ENCODE data around the gene SEPTIN2. TPM values are rescaled to one million over a fixed set of nuclear protein-coding genes. Genes with fewer than 3 reads are reported as not detected.
"Not testable (repeated sequence)": the region's sequence is repeated elsewhere in the genome, so short reads cannot be mapped to it uniquely, and the experiment has no call there.

Gene SEPTIN2
- total and polyA plus RNA-seq, 3 experiments from 2014 or later = 187 to 319 (median 301) TPM

GRCh38 chr2:241373446-241373845 is 57.7 kb downstream of the SEPTIN2 start:
- Histone ChIP-seq H3K36me3 (ENCODE audit: insufficient read depth, low read length) (peaks cover 5% of the 10 kb centered on the region), H3K9me3 (ENCODE audit: low read length) (no peaks in the 10 kb centered on the region), H3K4me3 (ENCODE audit: low read length) (no peak overlapping the region), H3K27ac (ENCODE audit: low read depth, low read length) (no peak overlapping the region), H3K4me1 (ENCODE audit: insufficient read depth, low read length) (no peaks in the 10 kb centered on the region), H3K27me3 (ENCODE audit: insufficient read depth, low read length, poor library complexity, severe bottlenecking) (no peaks in the 10 kb centered on the region)
- Mint-ChIP-seq H3K4me3 (no peak overlapping the region), H3K4me1 (peaks cover 0 to 2% (median 0%) of the 10 kb centered on the region in 3 donors), H3K36me3 (peaks cover 0 to 28% (median 4%) of the 10 kb centered on the region in 3 donors), H3K27ac (no peak overlapping the region), H3K9me3 (no peaks in the 10 kb centered on the region), H3K27me3 (no peaks in the 10 kb centered on the region)
- no peak for DNase-seq
- ChIA-PET CTCF (no interaction called here), POLR2A (no interaction called here)

- H3K9me3 ChIP-seq (ENCODE audit: low read length); H3K27ac Mint-ChIP-seq; H3K27me3 Mint-ChIP-seq; DNase-seq; H3K4me3 ChIP-seq (ENCODE audit: low read length); H3K4me1 Mint-ChIP-seq; CTCF ChIA-PET; H3K4me3 Mint-ChIP-seq; H3K27me3 ChIP-seq (ENCODE audit: insufficient read depth, low read length, poor library complexity, severe bottlenecking); H3K9me3 Mint-ChIP-seq; H3K4me1 ChIP-seq (ENCODE audit: insufficient read depth, low read length); H3K36me3 ChIP-seq (ENCODE audit: insufficient read depth, low read length); H3K27ac ChIP-seq (ENCODE audit: low read depth, low read length): not testable (repeated sequence)
- peaks cover 0 to 28% (median 4%) of the 10 kb centered on the region in 3 donors for H3K36me3 Mint-ChIP-seq
- POLR2A ChIA-PET = interaction anchor here (0.7 kb wide), 1 partner anchor 169 kb away, joined by 4 read pairs; no protein-coding TSS in a partner anchor
These were observed 58.2 kb downstream of the SEPTIN2 start for GRCh38 chr2:241373906-241374305.

GRCh38 chr2:241375300-241375699 is 59.6 kb downstream of the SEPTIN2 start:
- no peak for DNase-seq
- POLR2A ChIA-PET = no interaction called here
- Mint-ChIP-seq H3K27ac (no peak overlapping the region), H3K9me3 (no peaks in the 10 kb centered on the region), H3K36me3 (peaks cover 0 to 31% (median 4%) of the 10 kb centered on the region in 3 donors), H3K27me3 (no peaks in the 10 kb centered on the region), H3K4me1 (peaks cover 0 to 2% (median 0%) of the 10 kb centered on the region in 3 donors), H3K4me3 (no peak overlapping the region)
- Histone ChIP-seq H3K4me1 (ENCODE audit: insufficient read depth, low read length) (no peaks in the 10 kb centered on the region), H3K27ac (ENCODE audit: low read depth, low read length) (no peak overlapping the region), H3K27me3 (ENCODE audit: insufficient read depth, low read length, poor library complexity, severe bottlenecking) (no peaks in the 10 kb centered on the region), H3K9me3 (ENCODE audit: low read length) (no peaks in the 10 kb centered on the region), H3K4me3 (ENCODE audit: low read length) (no peak overlapping the region), H3K36me3 (ENCODE audit: insufficient read depth, low read length) (peaks cover 5% of the 10 kb centered on the region)
- CTCF ChIA-PET = no interaction called here

- H3K4me3 Mint-ChIP-seq = no peak overlapping the region
- ChIA-PET POLR2A (no interaction called here), CTCF (no interaction called here)
- H3K36me3 ChIP-seq (ENCODE audit: insufficient read depth, low read length) = peaks cover 5% of the 10 kb centered on the region
- H3K4me1 Mint-ChIP-seq = peaks cover 0 to 2% (median 0%) of the 10 kb centered on the region in 3 donors
- H3K4me3 ChIP-seq (ENCODE audit: low read length) = no peak overlapping the region
- H3K4me1 ChIP-seq (ENCODE audit: insufficient read depth, low read length) = no peaks in the 10 kb centered on the region
- H3K27ac ChIP-seq (ENCODE audit: low read depth, low read length) = no peak overlapping the region
- no peaks in the 10 kb centered on the region for H3K27me3 ChIP-seq (ENCODE audit: insufficient read depth, low read length, poor library complexity, severe bottlenecking)
- peaks cover 0 to 31% (median 4%) of the 10 kb centered on the region in 3 donors for H3K36me3 Mint-ChIP-seq
- H3K9me3 ChIP-seq (ENCODE audit: low read length) = no peaks in the 10 kb centered on the region
- no peak overlapping the region for H3K27ac Mint-ChIP-seq
- DNase-seq = no peak
- no peaks in the 10 kb centered on the region for H3K9me3 Mint-ChIP-seq
- no peaks in the 10 kb centered on the region for H3K27me3 Mint-ChIP-seq
These were observed 61.1 kb downstream of the SEPTIN2 start for GRCh38 chr2:241376808-241377207.

GRCh38 chr2:241378816-241379215 is 63.1 kb downstream of the SEPTIN2 start:
- H3K9me3 Mint-ChIP-seq = no peaks in the 10 kb centered on the region
- H3K4me1 Mint-ChIP-seq = peaks cover 0 to 6% (median 4%) of the 10 kb centered on the region in 3 donors
- peaks cover 5% of the 10 kb centered on the region for H3K36me3 ChIP-seq (ENCODE audit: insufficient read depth, low read length)
- no peaks in the 10 kb centered on the region for H3K27me3 ChIP-seq (ENCODE audit: insufficient read depth, low read length, poor library complexity, severe bottlenecking)
- H3K4me1 ChIP-seq (ENCODE audit: insufficient read depth, low read length) = no peaks in the 10 kb centered on the region
- no peaks in the 10 kb centered on the region for H3K27me3 Mint-ChIP-seq
- H3K4me3 Mint-ChIP-seq = no peak overlapping the region
- no peak overlapping the region for H3K27ac Mint-ChIP-seq
- CTCF ChIA-PET = no interaction called here
- no peak overlapping the region for H3K27ac ChIP-seq (ENCODE audit: low read depth, low read length)
- H3K4me3 ChIP-seq (ENCODE audit: low read length) = no peak overlapping the region
- POLR2A ChIA-PET = no interaction called here
- no peak for DNase-seq
- H3K36me3 Mint-ChIP-seq = peaks cover 0 to 30% (median 9%) of the 10 kb centered on the region in 3 donors
- no peaks in the 10 kb centered on the region for H3K9me3 ChIP-seq (ENCODE audit: low read length)

- H3K4me1 Mint-ChIP-seq = peaks cover 0 to 6% (median 4%) of the 10 kb centered on the region in 3 donors
- no peak overlapping the region for H3K27ac Mint-ChIP-seq
- no peaks in the 10 kb centered on the region for H3K9me3 ChIP-seq (ENCODE audit: low read length)
- no peaks in the 10 kb centered on the region for H3K4me1 ChIP-seq (ENCODE audit: insufficient read depth, low read length)
- peaks cover 0 to 25% (median 8%) of the 10 kb centered on the region in 3 donors for H3K36me3 Mint-ChIP-seq
- no peak for DNase-seq
- H3K4me3 Mint-ChIP-seq = no peak overlapping the region
- no peaks in the 10 kb centered on the region for H3K9me3 Mint-ChIP-seq
- no peaks in the 10 kb centered on the region for H3K27me3 ChIP-seq (ENCODE audit: insufficient read depth, low read length, poor library complexity, severe bottlenecking)
- H3K36me3 ChIP-seq (ENCODE audit: insufficient read depth, low read length) = peaks cover 5% of the 10 kb centered on the region
- H3K4me3 ChIP-seq (ENCODE audit: low read length) = no peak overlapping the region
- H3K27ac ChIP-seq (ENCODE audit: low read depth, low read length) = no peak overlapping the region
- POLR2A ChIA-PET = no interaction called here
- no peaks in the 10 kb centered on the region for H3K27me3 Mint-ChIP-seq
- CTCF ChIA-PET = no interaction called here
These were observed 64.1 kb downstream of the SEPTIN2 start for GRCh38 chr2:241379481-241380480.

GRCh38 chr2:241381872-241382271 is 66.1 kb downstream of the SEPTIN2 start:
- Mint-ChIP-seq H3K4me3 (no peak overlapping the region), H3K9me3 (no peaks in the 10 kb centered on the region), H3K4me1 (peaks cover 0 to 5% (median 4%) of the 10 kb centered on the region in 3 donors), H3K36me3 (peaks cover 0 to 14% (median 8%) of the 10 kb centered on the region in 3 donors), H3K27me3 (no peaks in the 10 kb centered on the region), H3K27ac (no peak overlapping the region)
- POLR2A ChIA-PET = no interaction called here
- no peak for DNase-seq
- Histone ChIP-seq H3K9me3 (ENCODE audit: low read length) (no peaks in the 10 kb centered on the region), H3K4me3 (ENCODE audit: low read length) (no peak overlapping the region), H3K27ac (ENCODE audit: low read depth, low read length) (no peak overlapping the region), H3K27me3 (ENCODE audit: insufficient read depth, low read length, poor library complexity, severe bottlenecking) (no peaks in the 10 kb centered on the region), H3K36me3 (ENCODE audit: insufficient read depth, low read length) (no peaks in the 10 kb centered on the region), H3K4me1 (ENCODE audit: insufficient read depth, low read length) (no peaks in the 10 kb centered on the region)
- CTCF ChIA-PET = no interaction called here

- Mint-ChIP-seq H3K27ac (peak overlapping the region in 1 of 8 donors; percentile 57), H3K36me3 (peaks cover 7 to 12% (median 11%) of the 10 kb centered on the region in 3 donors)
- POLR2A ChIA-PET; H3K4me3 ChIP-seq (ENCODE audit: low read length); H3K4me1 Mint-ChIP-seq; H3K9me3 Mint-ChIP-seq; H3K36me3 ChIP-seq (ENCODE audit: insufficient read depth, low read length); H3K27me3 ChIP-seq (ENCODE audit: insufficient read depth, low read length, poor library complexity, severe bottlenecking); CTCF ChIA-PET; H3K9me3 ChIP-seq (ENCODE audit: low read length); H3K27ac ChIP-seq (ENCODE audit: low read depth, low read length); DNase-seq; H3K27me3 Mint-ChIP-seq; H3K4me1 ChIP-seq (ENCODE audit: insufficient read depth, low read length); H3K4me3 Mint-ChIP-seq: not testable (repeated sequence)
These were observed 69.7 kb downstream of the SEPTIN2 start for GRCh38 chr2:241385450-241385849.

All from CD8-positive, alpha-beta memory T cell (primary cell).